Measurements from ENCODE around the gene SLC39A11. TPM values are rescaled to one million over a fixed set of nuclear protein-coding genes. Genes with fewer than 3 reads are reported as not detected.

Gene SLC39A11
- total RNA-seq, 1 donor from 2014 or later = 21.5 TPM

DNA sequence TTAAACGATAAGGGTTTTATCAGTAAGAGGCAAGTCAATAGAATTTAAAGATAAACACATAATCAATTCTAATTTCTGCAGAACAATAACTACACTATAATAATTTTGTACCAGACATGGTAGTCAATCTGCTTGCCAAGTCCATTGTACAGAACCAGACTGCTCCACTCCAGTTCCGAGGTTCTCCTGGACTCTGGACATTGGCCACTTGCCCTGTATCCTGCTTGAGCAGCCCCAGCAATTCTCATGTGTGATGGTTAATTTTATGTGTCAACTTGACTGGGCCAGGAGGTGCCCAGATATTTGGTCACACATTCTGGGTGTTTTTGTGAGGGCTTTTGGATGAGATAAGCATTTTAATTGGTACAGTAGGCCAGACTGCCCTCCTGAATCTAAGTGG is 384.6 kb downstream of the SLC39A11 start:
- H3K79me2 ChIP-seq (ENCODE audit: insufficient read depth, low read length) = no peaks in the 10 kb centered on the region

DNA sequence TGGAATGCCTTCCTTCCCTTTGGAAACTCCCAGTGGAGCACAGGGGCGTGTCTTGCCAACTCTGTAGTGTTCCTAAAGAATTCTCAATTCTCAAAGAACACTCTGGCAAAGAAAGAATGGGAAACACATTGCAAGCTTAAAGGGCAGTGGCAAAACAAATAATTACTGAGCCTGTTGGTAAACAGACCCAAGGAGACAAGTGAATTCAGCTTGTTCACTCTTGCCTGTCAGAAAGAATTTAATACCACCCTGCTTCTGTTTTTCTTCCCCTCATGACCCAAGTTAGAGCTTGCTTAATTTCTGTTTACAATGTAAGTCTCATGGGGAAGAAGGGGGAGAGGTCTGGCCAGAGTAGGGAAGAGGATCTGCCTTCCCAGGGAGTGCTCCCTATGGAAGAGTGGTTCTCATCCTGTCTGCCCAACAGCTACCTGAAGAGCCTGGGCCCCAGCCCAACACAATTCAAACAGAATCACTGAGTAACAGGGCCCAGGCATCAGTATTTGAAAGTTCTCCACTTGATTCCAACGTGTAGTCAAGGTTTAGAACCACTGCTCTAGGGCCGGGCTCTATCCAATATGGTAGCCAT is 386.0 kb downstream of the SLC39A11 start:
- no peak for FAIRE-seq
- H3K4me1 Mint-ChIP-seq (ENCODE audit: low read depth, unreplicated experiment) = peaks cover 3% of the 10 kb centered on the region
- no peak overlapping the region for H3K9ac ChIP-seq (ENCODE audit: low read length)

More for the DNA sequence above, 384.6 kb downstream of the SLC39A11 start:
- Mint-ChIP-seq H3K36me3 (ENCODE audit: low read depth, unreplicated experiment) (peaks cover 5% of the 10 kb centered on the region), H3K4me3 (ENCODE audit: unreplicated experiment) (no peak overlapping the region), H3K4me1 (ENCODE audit: low read depth, unreplicated experiment) (peaks cover 3% of the 10 kb centered on the region), H3K9me3 (ENCODE audit: unreplicated experiment) (peaks cover 17% of the 10 kb centered on the region), H3K27me3 (ENCODE audit: low read depth, unreplicated experiment) (peaks cover 1% of the 10 kb centered on the region), H3K27ac (ENCODE audit: unreplicated experiment) (no peak overlapping the region)
- Histone ChIP-seq H3K4me3 (ENCODE audit: insufficient read depth, low read depth, low read length) (no peak overlapping the region), H3K4me1 (ENCODE audit: insufficient read depth, low read length) (no peaks in the 10 kb centered on the region), H3K9ac (ENCODE audit: low read length) (no peak overlapping the region), H2AFZ (ENCODE audit: low read depth, low read length) (no peak overlapping the region), H3K36me3 (ENCODE audit: insufficient read depth, low read length) (no peaks in the 10 kb centered on the region), H3K27me3 (ENCODE audit: insufficient read depth, low read length) (no peaks in the 10 kb centered on the region), H3K27ac (ENCODE audit: low read depth, low read length) (no peak overlapping the region), H3K4me2 (ENCODE audit: low read length) (no peak overlapping the region), H4K20me1 (ENCODE audit: insufficient read depth, low read length) (no peaks in the 10 kb centered on the region), H3K9me3 (ENCODE audit: insufficient read depth, low read depth, low read length) (peaks cover 6% of the 10 kb centered on the region)
- no peak for TF ChIP-seq EZH2 (IDR thresholded peaks at IDR 0.05; ENCODE audit: insufficient read depth, low read length)
- TF ChIP-seq, protein P1, sequence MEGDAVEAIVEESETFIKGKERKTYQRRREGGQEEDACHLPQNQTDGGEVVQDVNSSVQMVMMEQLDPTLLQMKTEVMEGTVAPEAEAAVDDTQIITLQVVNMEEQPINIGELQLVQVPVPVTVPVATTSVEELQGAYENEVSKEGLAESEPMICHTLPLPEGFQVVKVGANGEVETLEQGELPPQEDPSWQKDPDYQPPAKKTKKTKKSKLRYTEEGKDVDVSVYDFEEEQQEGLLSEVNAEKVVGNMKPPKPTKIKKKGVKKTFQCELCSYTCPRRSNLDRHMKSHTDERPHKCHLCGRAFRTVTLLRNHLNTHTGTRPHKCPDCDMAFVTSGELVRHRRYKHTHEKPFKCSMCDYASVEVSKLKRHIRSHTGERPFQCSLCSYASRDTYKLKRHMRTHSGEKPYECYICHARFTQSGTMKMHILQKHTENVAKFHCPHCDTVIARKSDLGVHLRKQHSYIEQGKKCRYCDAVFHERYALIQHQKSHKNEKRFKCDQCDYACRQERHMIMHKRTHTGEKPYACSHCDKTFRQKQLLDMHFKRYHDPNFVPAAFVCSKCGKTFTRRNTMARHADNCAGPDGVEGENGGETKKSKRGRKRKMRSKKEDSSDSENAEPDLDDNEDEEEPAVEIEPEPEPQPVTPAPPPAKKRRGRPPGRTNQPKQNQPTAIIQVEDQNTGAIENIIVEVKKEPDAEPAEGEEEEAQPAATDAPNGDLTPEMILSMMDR (IDR thresholded peaks at IDR 0.05; ENCODE audit: insufficient read depth, low read depth, low read length) = no peak
- FAIRE-seq = no peak
- no peak for DNase-seq (ENCODE audit: low read depth)

DNA sequence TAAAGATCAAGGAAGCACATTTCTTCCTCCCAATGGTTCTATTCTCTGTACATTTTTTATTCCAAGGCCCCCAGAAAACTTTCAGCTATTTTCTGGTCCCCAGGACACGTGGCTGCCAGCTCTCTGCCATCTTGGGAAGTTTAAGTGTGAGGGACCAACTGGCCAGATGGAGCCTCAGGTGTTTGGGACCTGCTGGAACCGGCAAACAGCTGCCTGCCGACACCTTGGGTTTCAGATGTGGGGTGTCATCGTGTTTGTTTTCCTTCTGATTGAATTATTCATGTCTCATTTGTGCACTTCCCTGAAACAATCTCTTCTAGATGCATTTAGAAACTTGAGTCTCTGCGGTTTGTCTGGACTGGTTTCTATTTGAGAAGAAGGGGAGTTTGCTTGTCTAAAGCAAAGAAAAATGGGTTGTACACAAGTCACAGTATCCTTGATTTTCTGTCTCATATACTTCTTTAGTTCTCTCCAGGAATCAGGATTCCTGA is 386.5 kb downstream of the SLC39A11 start:
- no peaks in the 10 kb centered on the region for H3K27me3 Mint-ChIP-seq (ENCODE audit: low read depth, unreplicated experiment)
- Histone ChIP-seq H3K9ac (ENCODE audit: low read length) (no peak overlapping the region), H4K20me1 (ENCODE audit: insufficient read depth, low read length) (no peaks in the 10 kb centered on the region), H3K9me3 (ENCODE audit: insufficient read depth, low read depth, low read length) (peaks cover 4% of the 10 kb centered on the region), H3K36me3 (ENCODE audit: insufficient read depth, low read length) (no peaks in the 10 kb centered on the region), H3K27ac (ENCODE audit: low read depth, low read length) (no peak overlapping the region), H3K4me3 (ENCODE audit: insufficient read depth, low read depth, low read length) (no peak overlapping the region), H3K27me3 (ENCODE audit: insufficient read depth, low read length) (no peaks in the 10 kb centered on the region), H3K4me1 (ENCODE audit: insufficient read depth, low read length) (no peaks in the 10 kb centered on the region), H2AFZ (ENCODE audit: low read depth, low read length) (no peak overlapping the region), H3K79me2 (ENCODE audit: insufficient read depth, low read length) (no peaks in the 10 kb centered on the region), H3K4me2 (ENCODE audit: low read length) (no peak overlapping the region)
- H3K27ac Mint-ChIP-seq (ENCODE audit: unreplicated experiment) = no peak overlapping the region
- peaks cover 3% of the 10 kb centered on the region for H3K36me3 Mint-ChIP-seq (ENCODE audit: low read depth, unreplicated experiment)
- H3K4me3 Mint-ChIP-seq (ENCODE audit: unreplicated experiment) = no peak overlapping the region
- TF ChIP-seq, protein P1 (IDR thresholded peaks at IDR 0.05; ENCODE audit: insufficient read depth, low read depth, low read length) = no peak
- no peak for TF ChIP-seq EZH2 (IDR thresholded peaks at IDR 0.05; ENCODE audit: insufficient read depth, low read length)
- FAIRE-seq (no peak), DNase-seq (ENCODE audit: low read depth) (no peak)
- H3K9me3 Mint-ChIP-seq (ENCODE audit: unreplicated experiment) = peaks cover 15% of the 10 kb centered on the region
- peaks cover 3% of the 10 kb centered on the region for H3K4me1 Mint-ChIP-seq (ENCODE audit: low read depth, unreplicated experiment)

More for the DNA sequence above, 386.0 kb downstream of the SLC39A11 start:
- Histone ChIP-seq H4K20me1 (ENCODE audit: insufficient read depth, low read length) (no peaks in the 10 kb centered on the region), H3K27ac (ENCODE audit: low read depth, low read length) (no peak overlapping the region), H3K4me3 (ENCODE audit: insufficient read depth, low read depth, low read length) (no peak overlapping the region), H3K9me3 (ENCODE audit: insufficient read depth, low read depth, low read length) (peaks cover 6% of the 10 kb centered on the region), H3K4me2 (ENCODE audit: low read length) (no peak overlapping the region), H3K4me1 (ENCODE audit: insufficient read depth, low read length) (no peaks in the 10 kb centered on the region), H2AFZ (ENCODE audit: low read depth, low read length) (no peak overlapping the region), H3K36me3 (ENCODE audit: insufficient read depth, low read length) (no peaks in the 10 kb centered on the region), H3K27me3 (ENCODE audit: insufficient read depth, low read length) (no peaks in the 10 kb centered on the region), H3K79me2 (ENCODE audit: insufficient read depth, low read length) (no peaks in the 10 kb centered on the region)
- Mint-ChIP-seq H3K4me3 (ENCODE audit: unreplicated experiment) (no peak overlapping the region), H3K27me3 (ENCODE audit: low read depth, unreplicated experiment) (no peaks in the 10 kb centered on the region), H3K27ac (ENCODE audit: unreplicated experiment) (no peak overlapping the region), H3K9me3 (ENCODE audit: unreplicated experiment) (peaks cover 19% of the 10 kb centered on the region), H3K36me3 (ENCODE audit: low read depth, unreplicated experiment) (peaks cover 5% of the 10 kb centered on the region)
- no peak for DNase-seq (ENCODE audit: low read depth)
- TF ChIP-seq EZH2 (IDR thresholded peaks at IDR 0.05; ENCODE audit: insufficient read depth, low read length) = no peak

All from astrocyte (in vitro differentiated cells and primary cell).